ENCODE data around the gene NKX1-1. TPM values are rescaled to one million over a fixed set of nuclear protein-coding genes. Genes with fewer than 3 reads are reported as not detected.

NKX1-1 gene
- total RNA-seq, 4 donors from 2014 or later = not detected

DNA sequence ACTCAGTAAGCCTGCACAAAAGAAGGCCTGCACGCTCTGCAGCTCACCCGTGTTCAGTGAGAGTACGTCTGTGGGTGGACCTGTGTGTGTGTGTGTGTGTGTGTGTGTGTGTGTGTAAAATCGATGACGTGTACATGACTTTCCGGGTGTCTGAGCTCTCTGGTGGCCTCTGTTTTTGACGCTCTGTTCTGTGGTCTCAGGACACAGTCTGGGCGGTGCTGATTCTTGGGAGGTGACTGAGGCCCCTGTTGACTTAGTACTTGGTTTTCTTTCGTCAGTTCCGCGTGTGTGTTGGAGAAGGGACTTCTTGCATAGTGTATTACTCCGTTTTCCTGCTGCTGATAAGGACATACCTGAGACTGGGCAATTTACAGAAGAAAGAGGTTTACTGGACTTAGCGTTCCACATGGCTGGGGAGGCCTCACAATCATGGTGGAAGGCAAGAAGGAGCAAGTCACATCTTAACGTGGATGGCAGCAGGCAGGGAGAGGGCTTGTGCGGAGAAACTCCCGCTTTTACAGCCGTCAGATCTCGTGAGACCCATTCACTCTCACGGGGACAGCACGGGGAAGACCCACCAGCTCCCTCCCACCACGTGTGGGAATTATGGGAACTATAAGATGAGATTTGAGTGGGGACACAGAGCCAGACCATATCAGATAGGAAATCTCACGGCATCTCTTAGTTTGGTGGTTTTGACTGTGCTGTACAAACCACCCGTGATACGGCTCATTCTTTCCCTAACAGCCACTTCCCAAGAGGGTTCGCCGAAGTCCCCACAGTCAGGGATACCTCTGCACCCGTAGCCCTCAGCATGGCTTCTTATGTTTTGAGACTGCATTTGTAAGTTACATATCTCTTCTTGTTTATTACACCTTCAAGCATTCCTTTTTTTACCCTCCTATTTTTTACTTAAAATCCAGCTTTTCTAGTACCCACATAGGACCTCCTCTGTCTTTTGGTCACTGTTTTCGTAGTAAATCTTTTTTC is 34.8 kb downstream of the NKX1-1 start:
- H3K4me1 ChIP-seq = no peaks in the 10 kb centered on the region
- peaks cover 0 to 95% of the 10 kb centered on the region in 2 donors for H3K36me3 ChIP-seq
- 84 to 96% methylated on average over 4 to 15 of the region's 28 CpGs for WGBS, 2 donors (ENCODE audit: low coverage in 1 of 2)
- no peaks in the 10 kb centered on the region for H3K9me3 ChIP-seq
- H3K27me3 ChIP-seq = no peaks in the 10 kb centered on the region
- TF ChIP-seq POLR2A (IDR thresholded peaks at IDR 0.05) (no peak), POLR2AphosphoS5 (IDR thresholded peaks at IDR 0.05) (no peak), EP300 (IDR thresholded peaks at IDR 0.05) (no peak)
- TF ChIP-seq, protein P1, sequence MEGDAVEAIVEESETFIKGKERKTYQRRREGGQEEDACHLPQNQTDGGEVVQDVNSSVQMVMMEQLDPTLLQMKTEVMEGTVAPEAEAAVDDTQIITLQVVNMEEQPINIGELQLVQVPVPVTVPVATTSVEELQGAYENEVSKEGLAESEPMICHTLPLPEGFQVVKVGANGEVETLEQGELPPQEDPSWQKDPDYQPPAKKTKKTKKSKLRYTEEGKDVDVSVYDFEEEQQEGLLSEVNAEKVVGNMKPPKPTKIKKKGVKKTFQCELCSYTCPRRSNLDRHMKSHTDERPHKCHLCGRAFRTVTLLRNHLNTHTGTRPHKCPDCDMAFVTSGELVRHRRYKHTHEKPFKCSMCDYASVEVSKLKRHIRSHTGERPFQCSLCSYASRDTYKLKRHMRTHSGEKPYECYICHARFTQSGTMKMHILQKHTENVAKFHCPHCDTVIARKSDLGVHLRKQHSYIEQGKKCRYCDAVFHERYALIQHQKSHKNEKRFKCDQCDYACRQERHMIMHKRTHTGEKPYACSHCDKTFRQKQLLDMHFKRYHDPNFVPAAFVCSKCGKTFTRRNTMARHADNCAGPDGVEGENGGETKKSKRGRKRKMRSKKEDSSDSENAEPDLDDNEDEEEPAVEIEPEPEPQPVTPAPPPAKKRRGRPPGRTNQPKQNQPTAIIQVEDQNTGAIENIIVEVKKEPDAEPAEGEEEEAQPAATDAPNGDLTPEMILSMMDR (IDR thresholded peaks at IDR 0.05) = no peak
- H3K4me3 ChIP-seq = no peak overlapping the region
- H3K27ac ChIP-seq = no peak overlapping the region
- no peak for ATAC-seq

DNA sequence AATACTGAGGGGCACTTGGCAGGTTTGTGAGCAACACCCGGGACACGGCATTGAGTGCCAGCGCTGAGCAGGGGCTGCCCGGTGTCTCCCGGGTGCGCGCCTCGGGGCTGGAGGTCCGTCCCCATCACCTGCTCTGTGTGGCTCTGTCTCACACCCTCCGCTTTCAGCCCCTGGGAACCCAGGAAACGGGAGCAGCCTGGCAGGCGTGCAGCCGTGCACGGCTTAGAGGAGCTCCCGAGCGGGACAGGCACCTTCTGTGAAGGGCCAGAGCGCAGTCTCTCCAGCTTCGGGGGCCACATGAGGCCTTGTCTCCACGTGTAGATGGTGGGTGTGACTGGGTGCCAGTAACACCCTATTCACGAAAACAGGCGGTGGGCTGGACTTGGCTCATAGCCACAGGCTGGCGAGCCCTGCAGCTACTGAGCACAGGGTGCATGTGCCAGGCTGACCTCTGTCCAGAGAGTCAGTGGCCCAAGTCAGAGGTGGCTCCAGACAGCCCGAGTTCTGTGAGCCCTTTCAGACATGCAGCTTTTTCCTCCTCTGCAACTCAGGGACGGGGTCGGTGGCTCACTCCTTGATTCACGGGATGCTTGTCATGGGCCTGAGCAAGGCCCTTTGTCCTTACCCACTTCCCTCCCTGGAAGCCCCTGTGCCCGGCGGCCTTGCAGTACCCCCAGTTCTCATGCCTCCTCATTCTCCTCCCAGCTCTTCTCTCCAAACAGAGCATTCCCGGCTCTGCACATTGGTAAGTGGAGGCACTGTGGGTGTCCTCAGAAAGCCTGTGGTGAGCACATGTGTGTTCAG is 35.7 kb downstream of the NKX1-1 start:
- Histone ChIP-seq H3K27ac (no peak overlapping the region), H3K4me1 (no peaks in the 10 kb centered on the region), H3K9me3 (no peaks in the 10 kb centered on the region), H3K27me3 (no peaks in the 10 kb centered on the region), H3K4me3 (no peak overlapping the region), H3K36me3 (peaks cover 0 to 95% of the 10 kb centered on the region in 2 donors)
- ATAC-seq = no peak
- TF ChIP-seq POLR2A (IDR thresholded peaks at IDR 0.05) = no peak
- TF ChIP-seq, protein P1 (IDR thresholded peaks at IDR 0.05) = no peak
- TF ChIP-seq POLR2AphosphoS5 (IDR thresholded peaks at IDR 0.05) = no peak
- no peak for TF ChIP-seq EP300 (IDR thresholded peaks at IDR 0.05)
- WGBS, 2 donors (ENCODE audit: low coverage in 1 of 2) = 92 to 100% methylated on average over 1 to 2 of the region's 29 CpGs

DNA sequence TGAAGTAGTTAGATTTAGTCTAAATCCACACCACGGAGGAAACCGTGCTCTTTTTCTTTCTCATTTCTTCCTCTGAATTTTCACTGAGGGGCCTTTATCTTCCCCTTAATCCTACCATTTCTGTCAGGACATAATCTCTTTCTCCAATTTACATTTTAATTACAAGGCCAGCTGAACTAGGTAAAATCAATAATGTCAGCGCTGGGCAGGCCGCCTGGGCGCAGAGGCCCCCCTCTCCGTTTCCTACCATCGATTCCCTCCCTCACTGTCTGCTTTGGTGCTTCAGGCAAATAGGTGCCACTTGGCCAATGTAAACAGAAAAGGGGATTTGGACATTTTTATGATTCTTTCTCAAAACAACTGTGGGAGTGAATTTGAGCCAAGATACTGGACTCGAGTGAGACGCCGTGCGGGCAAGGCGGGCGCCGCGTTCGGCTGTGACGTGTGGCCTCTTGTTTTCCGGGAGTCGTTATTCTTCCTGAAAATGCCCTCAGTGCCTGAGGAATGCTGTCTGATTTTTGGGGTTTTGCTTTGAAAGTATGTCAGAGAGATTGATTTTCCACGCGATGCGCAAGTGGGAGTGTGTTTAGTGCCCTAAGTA is 36.7 kb downstream of the NKX1-1 start:
- ATAC-seq = no peak
- TF ChIP-seq EP300 (IDR thresholded peaks at IDR 0.05) (no peak), POLR2A (IDR thresholded peaks at IDR 0.05) (no peak), POLR2AphosphoS5 (IDR thresholded peaks at IDR 0.05) (no peak)
- TF ChIP-seq, protein P1 (IDR thresholded peaks at IDR 0.05) = no peak
- Histone ChIP-seq H3K27ac (no peak overlapping the region), H3K36me3 (peaks cover 0 to 95% of the 10 kb centered on the region in 2 donors), H3K4me1 (no peaks in the 10 kb centered on the region), H3K4me3 (no peak overlapping the region), H3K9me3 (no peaks in the 10 kb centered on the region), H3K27me3 (no peaks in the 10 kb centered on the region)
- 92 to 93% methylated on average over 17 to 22 of the region's 22 CpGs for WGBS, 2 donors (ENCODE audit: low coverage in 1 of 2)

DNA sequence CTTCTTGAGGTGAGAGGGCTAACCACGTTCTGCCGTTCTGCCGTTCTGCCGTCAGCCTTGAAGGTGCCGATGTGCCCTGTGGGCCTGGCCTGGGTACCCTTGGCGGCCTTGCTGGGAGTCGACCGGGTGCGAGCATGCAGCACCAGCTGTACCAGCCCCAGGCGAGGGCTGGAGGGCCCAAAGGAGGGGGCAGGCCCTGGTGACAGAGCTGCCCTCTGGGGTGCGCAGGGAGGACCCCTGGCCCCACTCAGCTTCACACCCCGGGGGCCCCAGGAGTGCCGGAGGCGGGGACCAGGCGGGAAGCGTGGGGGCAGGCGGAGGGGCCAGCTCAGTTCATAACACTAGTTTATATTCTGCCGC is 37.2 kb downstream of the NKX1-1 start:
- Histone ChIP-seq H3K27ac (no peak overlapping the region), H3K27me3 (no peaks in the 10 kb centered on the region), H3K9me3 (no peaks in the 10 kb centered on the region), H3K4me3 (no peak overlapping the region), H3K36me3 (peaks cover 0 to 94% of the 10 kb centered on the region in 2 donors), H3K4me1 (no peaks in the 10 kb centered on the region)
- ATAC-seq = no peak
- 79 to 90% methylated on average over 4 to 5 of the region's 18 CpGs for WGBS, 2 donors (ENCODE audit: low coverage in 1 of 2)
- TF ChIP-seq EP300 (IDR thresholded peaks at IDR 0.05) = no peak
- TF ChIP-seq, protein P1 (IDR thresholded peaks at IDR 0.05) = no peak
- TF ChIP-seq POLR2A (IDR thresholded peaks at IDR 0.05) = no peak
- TF ChIP-seq POLR2AphosphoS5 (IDR thresholded peaks at IDR 0.05) = no peak

Data from gastroesophageal sphincter (tissue), 4 donors.